Retina (tissue), 1 donor: Measurements from ENCODE around the gene JAZF1.

Experiments
- DNase-seq: peaks from one replicate; pipeline ENCODE4 v3.0.0-alpha.2; 2016

Gene JAZF1

DNA sequence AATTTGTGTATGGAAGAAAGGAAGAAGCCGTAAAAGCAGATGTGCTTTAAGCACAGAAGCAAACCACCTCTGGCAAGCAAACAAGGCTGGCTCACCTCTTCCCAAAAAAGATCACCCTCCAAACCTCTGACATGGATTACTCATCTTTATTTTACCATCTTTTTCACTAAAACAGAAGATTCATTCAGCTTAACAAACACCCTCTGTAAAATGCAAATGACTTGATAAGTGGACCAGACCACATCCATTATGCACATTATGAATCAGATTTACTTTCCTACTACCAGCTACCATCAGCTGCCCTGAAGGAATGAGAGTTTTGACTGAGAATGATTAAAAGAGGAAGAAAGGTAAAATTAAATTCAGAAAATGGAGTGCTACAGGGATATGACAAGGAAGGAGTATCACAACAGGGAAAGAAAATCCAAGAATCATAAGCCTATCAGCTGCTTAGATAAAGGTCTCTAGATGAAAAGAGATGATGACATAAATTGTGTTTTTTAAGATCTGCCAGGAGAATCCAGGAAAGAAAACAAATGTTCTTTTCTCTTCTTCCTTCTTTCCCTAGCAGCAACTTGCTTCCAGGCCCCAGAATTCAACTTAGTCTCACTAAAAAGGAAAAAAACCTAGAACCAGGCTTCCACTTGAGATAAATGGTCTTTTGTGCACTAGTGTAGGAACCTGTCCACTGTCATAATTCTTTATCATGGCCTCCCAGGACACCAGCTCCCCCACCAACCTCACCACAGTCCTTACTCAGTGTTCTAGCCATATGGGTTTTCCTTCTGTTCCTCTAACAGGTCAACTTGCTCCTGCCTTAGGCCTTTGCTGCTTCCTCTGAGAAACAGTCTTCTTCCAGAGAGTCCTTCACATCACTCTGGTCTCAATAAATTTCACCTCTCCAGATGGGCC is 47.4 kb downstream of the JAZF1 start:
- no peak for DNase-seq

DNA sequence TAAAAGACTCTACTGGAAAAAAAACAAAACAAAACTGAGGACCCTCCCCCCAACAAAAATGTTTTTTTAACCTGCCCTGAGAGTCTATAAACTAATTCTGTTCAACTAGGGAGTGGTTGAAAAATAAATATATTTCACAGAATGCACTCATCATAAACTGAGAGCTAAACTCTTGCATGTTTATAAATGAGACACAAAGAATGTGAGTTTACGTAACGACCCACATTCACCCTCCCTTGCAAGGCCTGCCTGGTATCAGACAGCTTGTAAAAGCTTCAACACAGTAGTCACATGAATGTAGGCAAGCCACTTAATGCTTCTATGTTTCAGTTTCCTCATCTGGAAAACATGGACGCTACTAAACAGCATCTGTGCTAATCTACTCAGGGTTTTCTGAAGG is 50.3 kb downstream of the JAZF1 start:
- no peak for DNase-seq

DNA sequence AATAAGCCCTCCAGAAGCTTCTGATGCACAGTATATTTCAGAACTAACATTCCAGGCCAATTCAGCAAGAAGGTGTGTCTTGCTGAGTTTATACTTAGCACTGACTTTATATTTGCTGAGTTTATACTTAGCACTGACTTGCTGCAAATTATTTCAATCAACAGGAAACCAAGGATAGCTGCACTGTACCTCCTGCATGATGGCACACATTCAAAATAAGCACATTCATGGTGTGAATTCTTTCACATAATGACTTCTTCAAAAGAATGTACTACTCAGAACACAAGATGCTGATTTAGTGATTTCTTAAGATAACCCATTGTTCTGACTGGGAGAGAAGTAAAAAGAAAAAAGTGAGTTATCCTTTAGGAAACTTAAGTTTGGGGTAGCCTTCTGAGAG is 52.0 kb downstream of the JAZF1 start:
- DNase-seq = no peak

DNA sequence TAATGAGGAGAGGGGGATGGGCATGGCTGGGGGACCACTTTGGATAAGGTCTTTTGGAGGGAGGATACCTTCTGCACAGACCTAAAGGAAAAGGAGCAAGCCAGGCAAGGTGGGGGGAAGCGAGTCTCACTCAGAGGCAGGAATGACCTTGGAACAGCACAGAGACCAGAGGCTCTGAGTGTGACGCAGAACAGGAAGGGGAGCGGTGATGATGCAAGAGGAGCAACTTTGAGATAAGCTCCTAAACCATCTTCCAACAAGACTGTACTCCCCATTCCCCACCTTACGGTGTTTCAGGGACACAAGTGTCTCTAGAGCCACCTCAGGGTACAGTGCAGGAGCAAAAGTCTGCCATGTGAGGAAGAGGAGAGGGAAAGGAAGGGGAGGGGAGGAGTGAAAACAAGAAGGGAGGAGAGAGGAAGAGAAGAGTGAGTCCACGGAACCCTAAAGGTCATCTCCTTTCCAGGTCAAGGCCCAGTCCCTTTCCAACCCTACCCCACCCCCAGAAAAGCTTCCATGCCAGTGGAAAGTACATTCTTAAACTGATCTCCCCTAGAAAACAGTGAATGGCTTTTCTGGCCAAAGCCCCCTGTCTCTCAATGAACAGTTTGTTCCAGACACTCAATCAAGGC is 54.1 kb downstream of the JAZF1 start:
- DNase-seq = no peak

DNA sequence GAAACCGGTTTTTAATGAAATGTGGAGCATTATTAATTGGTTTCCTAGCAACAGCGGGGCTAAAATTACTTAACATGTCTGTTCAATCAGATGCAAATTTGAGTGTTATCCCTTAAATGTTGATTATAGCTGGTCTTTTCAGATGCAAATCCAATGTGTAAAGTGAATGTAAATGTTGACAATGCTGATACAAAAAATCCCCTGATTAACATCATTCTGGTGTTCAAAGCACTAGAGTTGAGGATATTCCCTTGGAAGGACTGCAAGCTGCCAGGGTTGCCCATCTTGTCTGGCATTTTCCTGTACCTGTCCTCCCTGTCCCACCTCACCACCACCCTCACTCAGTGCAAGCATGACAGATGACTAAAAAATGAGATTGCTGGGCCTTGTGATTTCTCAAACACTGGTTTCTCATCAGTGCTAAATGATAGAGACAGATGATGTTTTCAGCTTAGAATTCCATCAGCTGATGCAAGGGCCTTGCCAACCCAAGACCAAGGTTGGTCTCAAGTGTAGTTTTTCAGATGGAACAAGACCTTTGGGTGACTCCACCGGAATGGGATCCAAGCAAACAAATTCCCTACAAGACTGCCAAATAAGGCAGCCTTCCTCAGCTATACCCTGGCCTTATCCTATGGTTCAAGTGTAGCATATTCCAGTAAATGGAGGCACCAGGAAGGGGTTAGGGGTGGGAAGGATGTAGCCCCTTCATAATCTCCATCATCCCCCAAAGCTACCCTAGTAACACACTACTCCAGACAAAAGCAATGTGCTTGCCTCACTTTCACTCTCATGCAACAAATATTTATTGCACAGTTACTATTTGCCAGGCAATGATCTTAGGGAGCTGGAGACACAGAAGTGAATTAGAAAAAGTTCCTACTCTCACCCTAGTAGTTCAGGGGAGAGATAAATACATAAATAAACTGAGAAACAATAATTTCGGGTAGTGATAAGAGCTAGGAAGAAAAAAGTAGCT is 54.9 kb downstream of the JAZF1 start:
- no peak for DNase-seq

DNA sequence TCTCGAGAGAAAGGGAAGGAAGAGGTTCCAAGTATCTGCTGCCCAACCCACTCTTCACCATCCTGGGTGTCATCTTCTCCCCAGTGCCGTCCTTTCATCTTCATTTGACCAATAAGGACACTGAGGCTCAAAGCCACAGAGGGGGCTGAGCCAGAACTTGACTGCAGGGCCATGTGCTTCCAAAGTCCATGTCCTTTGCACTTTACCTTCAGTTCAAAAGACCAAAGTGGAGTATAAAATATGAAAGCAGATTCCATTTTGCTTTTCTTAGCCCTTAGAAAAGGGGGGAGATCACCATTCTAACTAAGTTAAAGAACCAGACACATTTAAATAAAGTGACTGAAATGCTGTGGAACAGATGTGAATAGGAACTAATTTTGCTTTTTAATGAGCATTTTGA is 56.2 kb downstream of the JAZF1 start:
- no peak for DNase-seq

DNA sequence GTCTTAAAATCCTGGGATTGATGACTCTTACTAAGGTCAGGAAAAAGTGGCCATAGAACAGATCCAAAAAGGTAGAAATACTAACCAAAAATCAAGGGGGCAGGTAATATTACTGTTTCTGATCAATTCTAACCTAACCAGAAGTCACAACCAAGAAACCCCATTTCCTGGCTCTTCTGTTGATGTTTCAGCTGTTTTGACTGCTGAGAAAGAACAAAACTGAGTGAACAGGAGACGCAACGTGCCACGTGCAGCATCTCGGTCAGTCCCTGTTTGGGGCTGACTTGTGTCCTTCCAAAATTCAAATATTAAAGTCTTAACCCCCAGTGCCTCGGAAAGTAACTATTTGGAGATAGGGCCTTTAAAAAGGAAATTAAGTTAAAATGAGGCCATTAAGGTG is 56.8 kb downstream of the JAZF1 start:
- DNase-seq = no peak

DNA sequence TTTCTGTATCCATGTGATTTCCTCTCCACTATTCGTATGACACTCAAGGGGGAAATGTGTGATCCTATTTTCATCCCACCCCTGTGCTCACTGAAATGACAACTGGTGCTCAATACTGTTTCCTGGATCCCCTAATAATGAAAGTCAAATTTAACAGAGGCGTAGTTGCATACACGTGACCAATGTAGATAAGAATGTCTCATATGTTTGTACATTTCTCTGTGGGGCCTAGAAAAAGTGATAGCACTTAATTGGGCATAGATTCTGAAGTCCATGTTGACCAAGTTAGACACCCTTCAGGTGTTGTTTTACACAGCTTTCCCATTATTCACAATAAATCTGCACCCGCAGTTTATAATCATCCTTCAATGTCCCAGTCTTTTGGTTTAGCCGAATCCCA is 59.1 kb downstream of the JAZF1 start:
- no peak for DNase-seq

DNA sequence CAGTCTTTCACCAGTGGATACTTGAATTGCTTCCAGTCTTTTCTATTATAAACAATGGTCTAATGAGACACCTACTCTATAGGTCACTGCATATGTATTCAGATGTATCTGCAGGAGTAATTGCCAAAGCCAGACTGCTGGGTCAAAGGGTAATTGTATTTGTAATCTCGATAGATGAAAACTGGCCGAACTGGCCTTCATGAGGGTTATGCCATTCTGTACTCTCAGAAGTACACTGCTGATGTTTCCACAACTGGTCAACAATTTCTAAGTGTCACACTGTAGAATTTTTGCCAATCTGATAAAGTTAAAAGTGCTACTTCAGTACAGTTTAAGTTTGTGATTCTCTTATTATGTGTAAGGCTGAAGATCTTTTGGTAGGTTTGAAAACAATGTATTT is 64.6 kb downstream of the JAZF1 start:
- DNase-seq = no peak

DNA sequence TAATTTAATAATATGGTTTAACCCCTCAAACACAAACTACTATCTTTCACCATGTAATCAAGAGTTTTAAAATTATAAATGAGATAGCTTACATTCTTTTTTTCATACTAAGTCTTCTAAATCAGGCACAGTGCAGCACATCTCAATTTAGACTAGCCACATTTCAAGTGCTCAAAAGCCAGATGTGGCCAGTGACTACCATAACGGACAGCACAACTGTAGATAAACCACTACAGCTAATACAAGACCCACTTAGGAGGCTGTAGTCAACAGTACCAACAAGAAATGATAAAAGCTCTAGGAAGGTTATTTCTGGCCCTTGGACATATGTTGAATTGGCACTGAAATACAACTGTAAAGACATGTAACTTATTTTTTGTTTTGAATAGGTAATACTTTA is 65.3 kb downstream of the JAZF1 start:
- no peak for DNase-seq

DNA sequence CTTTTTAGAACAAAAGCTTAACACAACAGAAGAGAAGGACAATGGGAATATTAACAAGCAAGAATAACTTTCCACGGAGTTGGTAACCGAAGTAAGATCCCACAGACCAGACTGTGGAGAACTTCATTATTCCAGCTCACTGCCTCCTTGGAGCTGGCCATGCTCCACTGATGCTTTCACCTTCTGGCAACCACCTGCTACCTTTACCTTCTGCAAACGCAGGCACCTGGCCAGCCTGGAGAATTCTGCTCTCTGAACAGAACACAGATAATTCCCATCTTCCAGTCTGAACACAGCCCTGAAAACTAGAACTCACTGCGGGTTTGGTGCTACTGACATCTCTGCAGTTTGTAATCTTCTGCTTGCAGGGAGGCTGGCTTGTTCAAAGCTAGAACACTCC is 66.5 kb downstream of the JAZF1 start:
- no peak for DNase-seq

DNA sequence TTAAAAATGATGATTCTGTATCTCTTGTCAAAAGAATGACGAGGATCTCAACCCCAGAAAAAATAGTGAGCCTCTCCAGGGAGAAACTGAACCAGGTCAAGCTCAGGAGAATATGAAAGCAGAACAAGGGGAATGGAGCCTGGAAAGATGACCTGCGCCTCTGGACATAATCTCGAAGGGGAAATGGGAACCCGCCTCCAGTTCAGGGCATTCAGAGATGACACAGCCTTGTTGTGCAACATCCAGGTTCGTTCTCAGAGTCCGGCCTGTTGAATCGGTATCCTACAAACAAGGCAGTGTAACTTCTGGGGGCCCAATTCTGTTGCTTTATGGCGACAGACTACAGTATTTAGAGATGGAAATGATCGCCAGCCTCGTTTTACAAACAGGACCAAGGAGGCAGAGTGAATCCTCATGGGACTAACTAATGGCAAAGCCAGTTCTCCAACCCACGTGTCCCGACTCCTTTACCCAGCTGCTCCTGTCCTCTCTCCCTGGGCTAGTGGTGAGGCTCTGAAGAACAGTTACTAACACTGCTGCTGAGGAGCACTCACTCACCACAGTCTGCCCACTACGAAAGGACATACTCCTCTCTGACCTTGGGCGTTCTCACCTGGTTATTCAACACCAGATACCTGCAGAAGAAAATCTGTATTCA is 67.6 kb downstream of the JAZF1 start:
- no peak for DNase-seq

DNA sequence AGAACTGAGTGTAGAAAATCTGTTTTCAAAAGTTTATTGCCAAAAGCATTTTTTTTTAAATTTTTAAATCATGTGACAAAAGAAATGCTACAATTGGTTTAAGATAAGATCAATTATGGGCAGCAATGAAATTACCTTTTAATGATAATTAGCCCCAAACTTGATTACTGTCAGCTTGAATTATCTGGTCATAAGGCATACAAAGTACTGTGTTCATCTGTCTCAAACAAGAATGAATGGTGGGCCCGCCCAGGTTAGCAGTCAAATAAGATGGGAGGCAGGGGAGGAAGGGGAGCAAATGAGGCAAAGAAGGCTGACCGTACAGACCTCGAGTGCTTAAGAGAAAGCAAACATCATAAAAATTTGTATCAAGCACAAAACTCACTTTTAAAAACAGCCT is 68.1 kb downstream of the JAZF1 start:
- DNase-seq = no peak

DNA sequence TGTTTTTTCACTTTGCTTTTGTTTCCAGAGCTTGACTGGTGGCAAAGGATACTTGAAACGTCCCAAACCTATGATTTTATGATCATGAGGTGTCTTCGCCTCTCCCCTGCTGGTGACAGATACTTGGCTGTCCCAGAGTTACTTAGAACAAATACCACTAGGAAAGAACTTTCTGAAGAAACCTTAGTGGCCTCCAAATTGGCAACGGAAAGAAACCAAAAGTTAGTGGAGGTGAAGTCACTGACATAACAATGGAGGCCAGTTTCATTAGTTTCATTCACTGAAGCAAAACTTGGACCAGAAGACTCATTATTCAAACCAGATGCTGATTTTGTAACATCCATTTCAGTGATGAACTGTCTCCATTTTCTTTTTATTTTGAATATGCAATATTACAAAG is 68.6 kb downstream of the JAZF1 start:
- DNase-seq = no peak

DNA sequence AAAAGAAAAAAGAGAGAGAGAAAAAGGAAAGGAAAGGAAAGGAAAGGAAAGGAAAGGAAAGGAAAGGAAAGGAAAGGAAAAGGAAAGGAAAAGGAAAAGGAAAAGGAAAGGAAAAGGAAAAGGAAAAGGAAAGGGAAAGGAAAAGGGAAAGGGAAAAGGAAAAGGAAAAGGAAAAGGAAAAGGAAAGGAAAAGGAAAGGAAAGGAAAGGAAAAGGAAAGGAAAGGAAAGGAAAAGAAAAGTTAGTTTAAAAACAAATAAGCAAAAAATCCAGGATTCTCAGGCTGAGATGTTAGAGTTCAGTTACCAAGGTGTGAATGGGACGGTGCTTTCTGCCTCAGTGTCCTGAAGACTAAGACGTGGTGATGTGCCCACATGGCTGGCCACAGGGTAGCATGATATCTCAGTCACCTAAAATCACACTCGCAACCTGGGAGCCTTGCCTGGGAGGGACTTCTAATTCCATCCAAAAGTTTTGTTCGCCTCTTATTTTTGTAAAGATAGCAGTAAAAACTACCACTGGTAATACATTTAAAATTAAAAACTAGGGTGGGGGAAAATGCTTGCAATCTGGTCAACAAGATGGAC is 70.1 kb downstream of the JAZF1 start:
- DNase-seq = no peak

DNA sequence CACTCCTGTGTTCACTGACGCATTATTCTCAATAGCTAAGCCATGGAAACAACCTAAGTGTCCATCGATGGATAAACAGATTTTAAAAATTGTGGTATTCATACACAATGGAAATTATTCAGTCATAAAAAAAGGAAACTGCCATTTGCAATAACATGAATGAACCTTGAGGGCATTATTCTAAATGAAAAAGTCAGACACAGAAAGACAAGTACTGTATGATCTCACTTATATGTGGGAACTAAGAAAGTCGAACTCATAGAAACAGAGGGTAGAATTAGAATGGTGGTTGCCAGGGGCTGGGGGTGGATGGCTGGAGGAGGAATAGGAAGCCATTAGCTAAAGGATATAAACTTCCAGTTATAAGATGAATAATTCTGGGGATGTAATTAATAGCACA is 71.8 kb downstream of the JAZF1 start:
- no peak for DNase-seq

DNA sequence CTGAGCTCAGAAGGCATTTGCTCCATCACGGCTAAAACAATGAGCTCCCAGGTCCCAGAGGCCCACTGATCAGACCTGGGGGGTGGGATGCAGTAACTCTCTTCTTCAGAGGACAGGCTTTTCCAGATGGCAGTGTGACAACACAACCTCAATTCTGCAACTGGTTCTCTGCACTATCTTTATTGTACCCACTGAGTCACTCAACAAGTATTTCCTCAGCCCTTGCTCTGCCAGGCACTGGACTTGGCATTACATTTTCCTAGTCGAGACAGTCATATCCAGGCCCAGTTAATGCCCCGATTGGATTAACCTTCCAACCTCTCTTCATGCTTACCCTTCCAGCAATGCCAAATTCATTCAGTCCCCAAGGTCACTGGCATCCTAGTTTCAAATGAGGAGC is 72.6 kb downstream of the JAZF1 start:
- DNase-seq = no peak

DNA sequence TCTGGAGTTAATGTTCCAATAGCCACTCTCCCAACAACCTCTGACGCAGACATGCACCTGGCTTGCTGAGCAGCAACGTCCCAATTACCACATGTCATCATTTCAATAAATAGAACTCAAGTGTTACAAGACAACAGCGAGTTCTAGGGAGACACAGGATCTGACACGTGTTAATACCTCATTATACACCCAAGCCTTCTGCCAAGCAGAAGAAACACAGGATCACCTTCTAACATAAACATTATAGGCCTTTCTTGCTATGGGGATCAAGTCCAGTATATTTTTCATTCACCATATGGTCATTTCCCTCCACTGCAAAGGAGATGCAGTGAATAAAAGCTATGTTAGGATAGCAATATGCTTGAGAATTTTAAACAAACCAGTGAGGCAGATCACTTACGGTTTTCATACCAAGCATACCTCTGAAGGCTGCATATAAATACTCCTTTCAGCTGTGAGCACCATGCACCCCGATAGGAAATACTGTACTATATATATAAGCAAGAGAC is 74.2 kb downstream of the JAZF1 start:
- DNase-seq = no peak

DNA sequence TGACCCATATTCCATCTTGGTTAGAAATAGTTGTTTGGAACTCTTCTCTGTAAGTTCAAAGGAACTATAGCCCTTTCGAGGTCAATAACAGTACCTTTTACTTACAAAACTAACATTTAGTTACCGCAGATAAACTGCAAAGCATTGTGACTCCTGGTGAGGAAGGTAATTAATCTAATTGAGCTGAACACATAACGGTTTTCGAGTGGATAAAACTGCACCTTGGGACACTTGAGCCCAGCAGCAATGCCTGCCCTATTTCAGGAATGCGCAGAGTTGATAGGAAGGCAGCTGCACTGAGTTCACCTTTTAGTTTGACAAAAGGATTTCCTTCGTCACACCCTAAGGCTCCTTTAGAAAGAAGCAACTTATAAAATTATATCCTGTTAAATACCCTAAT is 75.4 kb downstream of the JAZF1 start:
- no peak for DNase-seq

DNA sequence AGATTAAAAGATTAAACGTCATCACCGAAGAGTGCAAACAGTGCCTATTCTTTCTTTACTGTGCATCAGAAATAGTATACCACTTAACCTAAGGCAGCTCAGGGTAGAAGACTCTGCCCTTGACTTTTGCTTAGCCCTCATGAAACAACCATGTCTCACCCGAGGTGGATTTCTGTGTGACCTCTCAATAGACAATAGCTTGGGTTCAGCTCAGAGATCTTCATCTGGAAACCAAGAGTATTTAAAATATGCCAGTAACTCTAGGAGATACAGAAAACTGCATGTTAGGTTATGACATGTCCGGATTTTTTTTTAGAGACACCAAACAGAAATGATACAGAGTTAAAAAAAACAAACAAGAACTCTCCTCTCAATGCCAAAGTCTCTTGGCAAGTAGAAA is 75.8 kb downstream of the JAZF1 start:
- DNase-seq = no peak

DNA sequence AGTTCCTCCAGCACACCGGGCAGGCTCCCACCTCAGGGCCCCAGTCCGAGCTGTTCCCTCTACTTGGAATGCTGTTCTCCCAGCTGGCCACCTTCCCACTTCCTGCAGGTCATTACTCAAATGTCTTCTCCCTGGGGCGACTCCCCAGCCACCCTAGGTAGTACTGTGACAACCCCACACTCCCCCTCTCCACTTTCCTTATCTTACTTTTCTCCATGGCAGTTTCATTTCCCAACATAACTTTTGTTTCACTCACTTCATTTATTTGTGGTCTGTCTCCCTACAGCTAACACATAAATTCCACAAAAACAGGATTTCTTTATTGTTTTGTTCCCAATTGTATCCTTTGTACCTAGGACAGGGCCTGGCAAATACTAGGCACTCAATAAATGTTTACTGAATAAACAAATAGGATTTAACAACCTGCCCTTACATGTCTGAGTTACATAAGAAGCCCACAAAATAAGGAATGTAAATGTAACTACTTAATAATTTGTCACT is 76.5 kb downstream of the JAZF1 start:
- no peak for DNase-seq

DNA sequence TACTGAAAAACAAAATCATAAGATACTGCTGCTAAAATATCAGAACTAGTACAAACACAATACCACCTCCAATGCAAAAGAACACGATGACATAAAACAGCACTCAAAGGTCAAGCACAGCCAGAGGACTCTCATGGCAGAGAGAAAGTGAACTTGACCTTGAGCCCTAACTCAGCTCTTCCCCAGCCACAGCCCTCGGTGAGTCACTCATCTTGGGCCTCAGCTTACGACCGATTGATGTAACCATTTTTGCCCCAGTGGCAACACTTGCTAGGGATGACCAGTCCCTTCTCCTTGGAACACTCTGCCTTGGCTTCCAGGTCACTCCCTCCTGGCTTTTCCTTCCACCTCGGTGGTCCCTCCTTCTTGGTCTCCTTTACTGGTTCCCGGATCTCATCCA is 77.8 kb downstream of the JAZF1 start:
- DNase-seq = no peak
